ENCODE data around the gene TSC22D1.

DNA sequence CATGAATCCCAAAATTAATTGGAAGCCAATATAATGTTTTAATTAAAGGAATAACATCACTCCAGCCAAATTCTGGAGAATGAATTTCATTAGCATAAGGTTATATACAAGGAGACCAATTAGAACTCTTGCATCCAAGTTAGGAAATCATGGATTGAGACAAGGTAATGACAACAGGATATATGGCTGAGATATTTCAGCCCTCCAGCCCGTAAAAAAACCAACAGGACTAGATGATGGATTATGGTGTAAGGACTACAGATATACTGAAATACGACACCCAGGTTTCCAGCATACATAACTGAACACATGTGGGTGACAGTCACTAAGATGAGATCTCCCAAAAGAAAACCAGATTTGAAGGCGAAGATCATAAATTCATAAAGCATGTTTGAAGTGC, 56.5 kb downstream of the TSC22D1 start:
- TF ChIP-seq, protein P1, sequence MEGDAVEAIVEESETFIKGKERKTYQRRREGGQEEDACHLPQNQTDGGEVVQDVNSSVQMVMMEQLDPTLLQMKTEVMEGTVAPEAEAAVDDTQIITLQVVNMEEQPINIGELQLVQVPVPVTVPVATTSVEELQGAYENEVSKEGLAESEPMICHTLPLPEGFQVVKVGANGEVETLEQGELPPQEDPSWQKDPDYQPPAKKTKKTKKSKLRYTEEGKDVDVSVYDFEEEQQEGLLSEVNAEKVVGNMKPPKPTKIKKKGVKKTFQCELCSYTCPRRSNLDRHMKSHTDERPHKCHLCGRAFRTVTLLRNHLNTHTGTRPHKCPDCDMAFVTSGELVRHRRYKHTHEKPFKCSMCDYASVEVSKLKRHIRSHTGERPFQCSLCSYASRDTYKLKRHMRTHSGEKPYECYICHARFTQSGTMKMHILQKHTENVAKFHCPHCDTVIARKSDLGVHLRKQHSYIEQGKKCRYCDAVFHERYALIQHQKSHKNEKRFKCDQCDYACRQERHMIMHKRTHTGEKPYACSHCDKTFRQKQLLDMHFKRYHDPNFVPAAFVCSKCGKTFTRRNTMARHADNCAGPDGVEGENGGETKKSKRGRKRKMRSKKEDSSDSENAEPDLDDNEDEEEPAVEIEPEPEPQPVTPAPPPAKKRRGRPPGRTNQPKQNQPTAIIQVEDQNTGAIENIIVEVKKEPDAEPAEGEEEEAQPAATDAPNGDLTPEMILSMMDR (IDR thresholded peaks at IDR 0.05) = no peak
- TF ChIP-seq EZH2 (IDR thresholded peaks at IDR 0.05) = no peak

Measured in neural progenitor cell (in vitro differentiated cells).